HG03432 (cell line): ENCODE data around the gene BLID.

Source experiments
- ATAC-seq: cut with Tn5 transposase; IDR thresholded peaks from one replicate; pipeline ENCODE4 v1.9.1; 2021; ENCODE audit warnings: mild to moderate bottlenecking, moderate library complexity; ENCODE audit not compliant: unreplicated experiment

Gene BLID

GRCh38 chr11:122107045-122107444 lies 9.0 kb downstream of the BLID start:
- no peak for ATAC-seq

- no peak for ATAC-seq
These were observed 10.8 kb downstream of the BLID start for GRCh38 chr11:122105044-122105758.

- ATAC-seq, result no peak
These were observed 11.7 kb downstream of the BLID start for GRCh38 chr11:122104341-122104740.

- no peak for ATAC-seq
These were observed 12.3 kb downstream of the BLID start for GRCh38 chr11:122103726-122104125.

- no peak for ATAC-seq
These were observed 12.7 kb downstream of the BLID start for GRCh38 chr11:122103321-122103720.

GRCh38 chr11:122102426-122102825 lies 13.6 kb downstream of the BLID start:
- ATAC-seq, result no peak

GRCh38 chr11:122101625-122102291 lies 14.3 kb downstream of the BLID start:
- no peak for ATAC-seq

GRCh38 chr11:122100756-122101080 lies 15.3 kb downstream of the BLID start:
- ATAC-seq, result no peak

GRCh38 chr11:122100037-122100755 lies 15.8 kb downstream of the BLID start:
- no peak for ATAC-seq

GRCh38 chr11:122099374-122100036 lies 16.5 kb downstream of the BLID start:
- ATAC-seq, result no peak

GRCh38 chr11:122098261-122098980 lies 17.6 kb downstream of the BLID start:
- ATAC-seq, result no peak

- no peak for ATAC-seq
These were observed 18.5 kb downstream of the BLID start for GRCh38 chr11:122097419-122098001.

- ATAC-seq, result no peak
These were observed 19.5 kb downstream of the BLID start for GRCh38 chr11:122096272-122097112.

- ATAC-seq, result no peak
These were observed 20.2 kb downstream of the BLID start for GRCh38 chr11:122095681-122096262.

GRCh38 chr11:122094836-122095235 lies 21.2 kb downstream of the BLID start:
- no peak for ATAC-seq

- no peak for ATAC-seq
These were observed 22.2 kb downstream of the BLID start for GRCh38 chr11:122093731-122094275.

GRCh38 chr11:122091835-122092234 lies 24.2 kb downstream of the BLID start:
- ATAC-seq, result no peak

GRCh38 chr11:122089111-122089510 lies 26.9 kb downstream of the BLID start:
- no peak for ATAC-seq

GRCh38 chr11:122085712-122086111 lies 30.3 kb downstream of the BLID start:
- no peak for ATAC-seq
